ENCODE results near the gene PIGW.
"Not testable (repeated sequence)": the region's sequence is repeated elsewhere in the genome, so short reads cannot be mapped to it uniquely, and the experiment has no call there.

The PIGW gene

DNA sequence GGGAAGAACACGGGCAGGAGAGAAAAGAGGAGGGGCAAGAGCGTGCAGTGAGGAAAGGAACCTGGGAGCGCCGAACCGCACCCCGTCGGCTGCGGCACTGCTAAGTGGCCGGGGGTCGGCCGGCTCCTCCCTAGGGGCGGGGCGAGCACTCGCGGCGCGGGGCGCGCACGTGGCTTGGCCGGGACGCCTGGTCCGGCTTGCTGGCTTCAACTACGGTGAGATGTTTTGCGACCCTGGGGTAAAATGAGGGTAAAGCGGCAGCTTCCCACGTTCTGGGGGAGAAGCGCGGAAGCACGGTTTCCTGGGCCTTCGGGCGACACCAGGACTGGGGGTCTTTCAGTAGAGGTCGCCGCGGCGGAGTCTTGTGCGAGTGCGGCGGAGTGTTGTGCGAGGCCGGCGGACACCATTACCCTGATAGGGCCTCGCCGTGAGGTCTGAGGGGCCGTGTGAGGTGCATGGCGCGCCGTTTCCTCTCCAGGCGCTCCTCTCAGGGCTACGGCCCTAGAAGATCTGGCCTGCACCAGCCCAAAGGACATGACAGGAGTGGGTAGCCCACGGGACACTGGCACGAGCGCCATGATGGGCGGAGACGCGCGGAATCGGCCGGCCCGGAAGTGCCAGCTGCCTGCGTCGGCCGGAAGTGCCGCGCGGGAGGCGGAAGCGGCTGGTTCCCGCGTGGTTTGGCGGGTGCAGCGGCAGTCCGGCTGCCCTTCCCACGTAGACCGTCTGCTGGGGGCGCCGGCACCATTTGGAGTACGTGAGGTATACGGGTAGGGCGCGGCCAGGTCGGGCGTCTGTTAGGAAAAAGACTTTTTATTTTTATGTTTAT, at the start of gene PIGW, which contains the start of gene MYO19:
Gene PIGW, plus strand, starts transcription at position 148 of the 829 bp plus-strand sequence. CDS start 2,115 bp downstream, outside the sequence.
Gene MYO19, minus strand, starts transcription at position 29 of the 829 bp plus-strand sequence. CDS start 2,330 bp downstream, outside the sequence.
- peak; percentile 93 for DNase-seq

DNA sequence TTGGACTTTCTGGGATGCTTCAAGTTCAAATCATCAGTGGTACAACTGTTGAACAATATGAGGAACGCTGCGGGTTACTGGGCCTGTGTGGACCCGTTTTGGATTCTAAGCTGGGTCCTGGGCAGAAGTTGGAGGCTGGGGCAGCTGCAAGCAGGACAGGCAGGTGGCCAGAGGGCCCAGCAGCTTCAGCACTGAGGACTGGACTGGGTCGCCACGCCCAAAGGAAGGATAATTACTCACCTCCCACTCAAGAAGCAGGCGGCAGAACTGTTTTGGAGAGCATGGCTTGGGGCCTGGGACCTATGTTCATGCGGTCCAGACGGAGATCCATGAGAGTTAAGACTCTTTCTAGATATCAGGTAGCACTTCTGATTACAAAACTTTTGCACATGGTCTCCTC, 49.8 kb upstream of the PIGW start:
- DNase-seq = no peak

GRCh38 chr17:36485805-36486203, 49.0 kb upstream of the PIGW start:
- DNase-seq = no peak

GRCh38 chr17:36486204-36487194, 48.3 kb upstream of the PIGW start, which contains the start of gene ZNHIT3:
ZNHIT3 (plus strand) TSS chr17:36486681; CDS start chr17:36486700, 19 bp downstream.
- peak; percentile 97 for DNase-seq

GRCh38 chr17:36493956-36494355, 40.8 kb upstream of the PIGW start:
- DNase-seq = no peak

GRCh38 chr17:36494674-36495073, 40.1 kb upstream of the PIGW start:
- DNase-seq = no peak

DNA sequence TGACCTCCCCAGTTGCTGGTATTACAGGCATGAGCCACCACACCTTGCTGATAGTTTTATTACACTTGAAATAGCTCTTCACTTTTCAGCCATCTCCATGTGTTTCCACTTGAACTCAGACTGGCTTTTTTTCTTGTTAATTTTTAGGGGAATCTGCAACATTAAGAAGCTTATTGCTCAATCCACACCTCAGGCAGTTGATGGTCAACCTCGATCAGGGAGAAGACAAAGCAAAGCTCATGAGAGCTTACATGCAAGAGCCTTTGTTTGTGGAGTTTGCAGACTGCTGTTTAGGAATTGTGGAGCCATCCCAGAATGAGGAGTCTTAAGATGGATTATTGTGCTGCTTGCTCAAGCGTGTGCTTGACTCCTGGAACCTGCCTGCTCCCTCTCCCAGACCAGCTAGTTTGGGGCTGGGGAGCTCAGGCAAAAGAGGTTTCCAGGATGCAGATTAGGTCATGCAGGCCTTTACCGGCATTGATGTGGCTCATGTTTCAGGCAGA, 39.7 kb upstream of the PIGW start:
- DNase-seq = no peak

GRCh38 chr17:36496018-36496789, 38.6 kb upstream of the PIGW start:
- no peak for DNase-seq

DNA sequence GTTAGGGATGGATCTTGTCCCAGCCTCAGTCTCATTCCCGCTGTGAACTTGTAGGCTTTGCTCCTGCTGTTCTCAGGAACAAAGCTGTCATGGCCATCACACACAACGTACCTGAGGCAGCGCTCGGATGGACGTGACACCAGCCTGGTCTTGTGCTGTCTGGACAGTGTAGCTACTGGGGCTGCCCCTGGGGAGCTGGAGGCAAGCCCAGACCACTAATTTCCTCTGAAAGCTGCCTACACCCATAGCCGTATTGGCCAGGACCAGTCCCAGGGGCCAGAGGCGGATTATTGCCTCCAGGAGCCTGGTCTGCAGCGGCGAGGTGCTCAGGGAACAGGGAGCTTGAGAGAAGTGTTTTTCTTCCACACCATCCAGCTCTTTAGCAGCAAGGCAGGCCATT, 36.6 kb upstream of the PIGW start:
- DNase-seq = no peak

- no peak for DNase-seq
Measured at GRCh38 chr17:36498560-36499300, 36.1 kb upstream of the PIGW start.

- DNase-seq = no peak
Measured at GRCh38 chr17:36500745-36501225, 34.0 kb upstream of the PIGW start.

GRCh38 chr17:36501351-36501750, 33.4 kb upstream of the PIGW start:
- no peak for DNase-seq

GRCh38 chr17:36501963-36502362, 32.8 kb upstream of the PIGW start:
- DNase-seq = no peak

DNA sequence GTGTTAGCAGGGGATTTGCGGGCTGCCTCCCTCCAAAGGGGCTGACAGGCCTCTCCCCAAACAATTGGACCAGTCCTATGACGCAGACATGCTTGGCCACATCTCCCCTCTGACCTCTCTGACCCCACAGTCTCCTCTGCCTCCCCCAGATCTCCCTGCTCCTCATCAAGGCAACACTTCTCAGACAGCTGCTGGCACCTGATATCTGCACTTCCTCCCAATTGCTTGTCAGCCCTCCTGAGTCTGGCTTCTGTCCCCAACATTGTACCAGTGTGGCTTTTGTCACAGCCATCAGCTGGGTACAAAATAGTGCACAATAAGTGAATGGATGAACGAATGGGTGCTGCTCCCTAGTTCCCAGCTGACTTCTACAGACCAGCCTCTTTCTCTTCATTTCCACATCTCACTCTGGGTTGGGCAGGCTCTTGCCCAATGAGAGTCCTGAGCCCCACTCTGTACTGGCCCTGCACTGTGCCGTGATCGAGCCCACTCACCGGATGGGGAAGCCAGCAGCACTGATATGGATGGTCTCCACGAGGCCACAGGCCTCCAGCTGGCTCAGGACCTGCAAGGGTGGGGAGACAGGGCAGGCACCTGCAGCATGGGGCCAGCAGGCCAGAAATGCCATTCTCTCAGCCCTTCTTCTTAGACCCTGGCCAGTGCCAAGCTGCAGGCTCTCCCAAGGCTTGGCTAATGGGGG, 31.2 kb upstream of the PIGW start:
- DNase-seq = no peak

DNA sequence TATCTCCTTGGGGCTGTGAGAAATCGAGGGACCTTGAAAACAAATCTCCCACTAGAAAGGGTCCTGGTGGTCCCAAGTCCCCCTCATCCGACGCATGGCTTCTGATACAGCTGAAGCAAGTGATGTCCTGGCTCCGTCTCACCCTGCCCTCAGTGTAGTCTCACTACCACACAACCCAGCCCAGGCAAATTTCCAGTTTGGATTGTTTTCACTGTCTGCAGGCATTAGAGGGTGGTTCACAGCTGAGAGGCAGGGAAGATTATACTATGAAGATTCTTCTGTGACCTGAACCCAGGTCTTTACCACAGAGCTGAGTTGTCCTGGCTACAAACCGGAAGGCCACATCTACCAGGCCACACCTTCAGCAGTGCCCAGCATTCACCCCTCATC, 30.6 kb upstream of the PIGW start:
- DNase-seq = no peak

GRCh38 chr17:36505171-36505570, 29.6 kb upstream of the PIGW start:
- no peak for DNase-seq

DNA sequence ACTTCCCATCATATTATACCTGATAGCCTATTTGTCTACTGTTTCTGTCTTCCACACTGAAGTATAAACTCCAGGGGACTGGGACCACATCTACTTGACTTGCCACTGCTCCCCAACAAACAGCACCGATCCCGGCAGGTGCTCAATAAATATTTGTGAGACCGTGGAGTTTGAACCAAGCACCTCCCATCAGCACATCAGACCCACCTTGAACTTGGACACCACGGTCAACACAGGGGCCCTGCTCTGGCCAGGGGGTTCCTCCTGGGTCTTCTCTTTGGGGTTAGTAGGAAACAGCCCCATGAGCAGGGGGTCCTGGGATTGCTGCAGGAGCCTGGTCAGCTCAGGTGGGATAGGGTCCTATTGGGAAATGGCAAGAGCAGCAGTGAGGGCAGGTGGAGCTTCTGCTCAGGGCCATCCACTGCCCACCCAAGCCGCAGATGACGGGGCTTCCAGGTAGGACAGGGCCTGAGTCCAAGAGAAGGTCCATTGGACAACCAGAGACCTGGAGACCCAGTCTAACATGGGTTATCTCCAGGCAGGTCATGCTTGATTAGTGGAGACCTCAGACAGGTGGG, 28.4 kb upstream of the PIGW start:
- no peak for DNase-seq

DNA sequence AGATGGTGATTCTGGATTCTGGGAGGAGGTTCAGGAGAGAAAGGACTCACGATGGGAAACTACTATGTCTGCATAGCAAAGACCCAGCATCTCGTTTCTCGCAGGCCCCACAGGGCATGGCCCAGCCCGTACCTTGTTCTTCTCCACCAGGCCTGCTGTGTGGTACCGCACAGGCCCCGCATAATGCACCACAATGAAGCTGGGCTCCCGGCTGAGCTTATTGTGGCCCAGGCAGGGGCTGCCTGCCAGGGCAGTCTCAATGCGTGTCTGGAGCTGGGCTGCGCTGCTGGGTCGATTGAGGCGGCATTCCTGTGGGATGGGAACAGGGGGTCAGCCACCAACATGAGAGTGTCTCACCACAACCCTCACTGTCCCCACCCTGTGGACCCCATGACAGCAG, 28.0 kb upstream of the PIGW start:
- no peak for DNase-seq

GRCh38 chr17:36507266-36507665, 27.5 kb upstream of the PIGW start:
- DNase-seq = no peak

DNA sequence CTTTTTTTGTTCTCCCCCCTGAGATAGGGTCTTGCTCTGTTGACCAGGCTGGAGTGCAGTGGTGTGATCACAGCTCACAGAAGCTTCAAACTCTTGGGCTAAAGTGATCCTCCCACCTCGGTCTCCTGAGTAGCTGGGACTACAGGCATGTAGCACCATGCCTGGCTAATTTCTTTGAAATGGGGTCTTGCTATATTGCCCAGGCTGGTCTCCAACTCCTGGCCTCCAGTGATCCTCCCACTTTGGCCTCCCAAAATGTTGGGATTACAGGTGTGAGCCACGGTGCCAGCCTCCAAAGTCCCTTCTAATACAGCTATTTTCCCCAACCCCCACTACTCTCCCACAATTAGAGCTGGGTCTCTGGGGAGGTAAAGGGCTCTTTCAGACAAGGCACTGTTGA, 26.3 kb upstream of the PIGW start:
- not testable (repeated sequence) for DNase-seq

All from hematopoietic multipotent progenitor cell treated with erythropoietin and hydrocortisone succinate and interleukin-3 and kit ligand, for 8 days (in vitro differentiated cells).